HG02588 (cell line): ENCODE results near the gene SLC1A5.

ENCODE experiments used
- ATAC-seq: cut with Tn5 transposase; IDR thresholded peaks from one replicate; pipeline ENCODE4 v1.9.1; 2021; ENCODE audit warnings: mild to moderate bottlenecking, moderate library complexity; ENCODE audit not compliant: unreplicated experiment

Gene SLC1A5

GRCh38 chr19:46726971-46727501 lies 61.4 kb downstream of the SLC1A5 start:
- ATAC-seq = no peak

- ATAC-seq = no peak
These were observed 61.8 kb downstream of the SLC1A5 start for GRCh38 chr19:46726551-46726950.

GRCh38 chr19:46725859-46726393 lies 62.5 kb downstream of the SLC1A5 start:
- ATAC-seq = no peak

- ATAC-seq = no peak
These were observed 63.2 kb downstream of the SLC1A5 start for GRCh38 chr19:46725036-46725820.
